Left colon (tissue), 2 donors: ENCODE data around the gene MNT. TPM values are rescaled to one million over a fixed set of nuclear protein-coding genes. Genes with fewer than 3 reads are reported as not detected.

Experiments used
- ATAC-seq: fragments of 200-7000 bp; cut with Tn5 transposase; one replicate; pipeline ENCODE4 v1.9.1; 2020; ENCODE audit warnings: mild to moderate bottlenecking, moderate library complexity
- DNase-seq, 2 donors: peaks; one replicate each; pipeline ENCODE4 v3.0.0-alpha.2; 2020
- intact Hi-C, 2 donors: fragments of 100-400 bp; cut with DNase I in 1 of 2; cut with micrococcal nuclease in 1 of 2; formaldehyde crosslinking; loops; one replicate each; pipeline versions ENCODE4 v1.11.2 to v1.14.0; 2022; cut with DNase I, micrococcal nuclease
- total RNA-seq, 2 donors: library from RNA; stranded (reverse); fragmentation: NEBNext Ultra II Directional; extraction: Animal tissue kit (Norgen Biotek cat#: 25700); gene quantifications; one replicate each; pipeline ENCODE4 v1.2.1, GENCODE V29; 2021
- donor health status: DM: no; HTN: no; CAD: no.
- donor health status: DM: yes; HTN: yes; CAD: no.

MNT gene
- total RNA-seq, 2 donors from 2014 or later, result 22.3 to 25.6 TPM

- intact Hi-C loops, result no loop called here
- DNase-seq (no peak), ATAC-seq (no peak)
Observed at GRCh38 chr17:2387086-2388019, 13.5 kb downstream of the MNT start.

GRCh38 chr17:2386400-2387085 lies 14.3 kb downstream of the MNT start:
- intact Hi-C loops, result no loop called here
- DNase-seq (peak; percentile 77 to 83), ATAC-seq (peak; percentile 84)

- intact Hi-C loops, result no loop called here
- no peak for DNase-seq
- peak; percentile 0 for ATAC-seq
Observed at GRCh38 chr17:2385240-2386210, 15.3 kb downstream of the MNT start.

GRCh38 chr17:2384439-2385127 lies 16.3 kb downstream of the MNT start:
- no peak for ATAC-seq

GRCh38 chr17:2383628-2384167 lies 17.2 kb downstream of the MNT start:
- ATAC-seq (peak; percentile 5), DNase-seq (no peak)
- intact Hi-C loops, result loop anchor here (2.0 to 5.0 kb wide), 2 partner anchors 33 to 34 kb away; no protein-coding TSS in a partner anchor

More at GRCh38 chr17:2384439-2385127, 16.3 kb downstream of the MNT start:
- intact Hi-C loops, result loop anchor here in 1 of 2 donors (5.0 kb wide), 1 partner anchor 33 kb away; no protein-coding TSS in a partner anchor
- DNase-seq, result no peak

GRCh38 chr17:2380950-2381649 lies 19.8 kb downstream of the MNT start:
- ATAC-seq, result no peak

GRCh38 chr17:2380226-2380922 lies 20.5 kb downstream of the MNT start:
- intact Hi-C loops, result loop anchor here in 1 of 2 donors (5.0 kb wide), 1 partner anchor 37 kb away; no protein-coding TSS in a partner anchor
- ATAC-seq (no peak), DNase-seq (no peak)

More at GRCh38 chr17:2380950-2381649, 19.8 kb downstream of the MNT start:
- DNase-seq, result no peak
- intact Hi-C loops, result loop anchor here in 1 of 2 donors (5.0 kb wide), 1 partner anchor 36 kb away; no protein-coding TSS in a partner anchor

- DNase-seq, result no peak
- intact Hi-C loops, result loop anchor here in 1 of 2 donors (5.0 kb wide), 1 partner anchor 38 kb away; no protein-coding TSS in a partner anchor
- ATAC-seq, result no peak
Observed at GRCh38 chr17:2379489-2380225, 21.2 kb downstream of the MNT start.

GRCh38 chr17:2378905-2379304 lies 22.0 kb downstream of the MNT start:
- DNase-seq (no peak), ATAC-seq (no peak)
- intact Hi-C loops, result no loop called here

- no peak for ATAC-seq
- DNase-seq, result no peak
- intact Hi-C loops, result no loop called here
Observed at GRCh38 chr17:2377659-2378058, 23.2 kb downstream of the MNT start.

GRCh38 chr17:2376107-2376506 lies 24.8 kb downstream of the MNT start:
- no peak for DNase-seq
- intact Hi-C loops, result no loop called here
- no peak for ATAC-seq

GRCh38 chr17:2375406-2375805 lies 25.5 kb downstream of the MNT start:
- no peak for DNase-seq
- no peak for ATAC-seq
- intact Hi-C loops, result no loop called here

GRCh38 chr17:2374549-2375285 lies 26.1 kb downstream of the MNT start:
- DNase-seq, result no peak
- intact Hi-C loops, result no loop called here
- ATAC-seq, result no peak

- intact Hi-C loops, result no loop called here
- ATAC-seq, result no peak
- no peak for DNase-seq
Observed at GRCh38 chr17:2373179-2373578, 27.7 kb downstream of the MNT start.

GRCh38 chr17:2372681-2373080 lies 28.2 kb downstream of the MNT start:
- ATAC-seq, result no peak
- intact Hi-C loops, result no loop called here
- DNase-seq, result no peak
